Naive thymus-derived CD4-positive, alpha-beta T cell (primary cell): ENCODE data around the gene DUSP10. TPM values are rescaled to one million over a fixed set of nuclear protein-coding genes. Genes with fewer than 3 reads are reported as not detected.

Experiments
- ATAC-seq: fragments of 150-1000 bp; cut with Tn5 transposase; 2 replicates; pipeline ENCODE4 v1.10.0; 2021; ENCODE audit warnings: mild to moderate bottlenecking, moderate library complexity
- CTCF ChIA-PET: fragments of 350-600 bp; sonication (Branson Sonifier 250); formaldehyde crosslinking; loops from one replicate; lab custom pipeline; 2021; ENCODE audit warnings: antibody characterized with exemption; lab: Charles Lee
- POLR2A ChIA-PET: fragments of 350-600 bp; sonication (Branson Sonifier 250); formaldehyde crosslinking; loops from one replicate; lab custom pipeline; 2021; ENCODE audit warnings: antibody characterized with exemption, inconsistent platforms; lab: Charles Lee
- DNase-seq, 9 donors: peaks; one replicate each; pipeline versions ENCODE4 v3.0.0 to v3.0.0-alpha.2; 2020 to 2022; ENCODE audit warnings: mixed read lengths in 1 of 9
- H3K27ac ChIP-seq: one replicate; pipeline ENCODE4 v1.7.0; 2013; ENCODE audit warnings: mild to moderate bottlenecking, low read depth, low read length, moderate library complexity
- H3K27me3 ChIP-seq, 2 donors: one replicate each; pipeline ENCODE4 v1.7.0; 2013; ENCODE audit warnings: low read length in 2 of 2, mild to moderate bottlenecking in 2 of 2, moderate library complexity in 2 of 2; ENCODE audit not compliant: control insufficient read depth in 2 of 2, insufficient read depth in 2 of 2
- H3K36me3 ChIP-seq, 3 experiments: 1 replicate in 2 of 3; 2 replicates in 1 of 3; pipeline ENCODE4 v1.7.0; 2013; ENCODE audit warnings: low read length in 3 of 3, mild to moderate bottlenecking in 3 of 3, moderate library complexity in 1 of 3; ENCODE audit not compliant: insufficient read depth in 3 of 3, control insufficient read depth in 2 of 3
- H3K4me1 ChIP-seq, 2 donors: one replicate each; pipeline ENCODE4 v1.7.0; 2013; ENCODE audit warnings: low read length in 2 of 2, mild to moderate bottlenecking in 2 of 2, moderate library complexity in 1 of 2; ENCODE audit not compliant: control insufficient read depth in 2 of 2, insufficient read depth in 2 of 2
- H3K4me3 ChIP-seq: 2 replicates; pipeline ENCODE4 v1.7.0; 2013; ENCODE audit warnings: mild to moderate bottlenecking, low read length
- H3K9me3 ChIP-seq, 3 experiments: 1 replicate in 2 of 3; 2 replicates in 1 of 3; pipeline ENCODE4 v1.7.0; 2013; ENCODE audit warnings: low read length in 3 of 3; ENCODE audit not compliant: control insufficient read depth in 2 of 3
- H3K27ac Mint-ChIP-seq, 9 donors: one replicate each; pipeline ENCODE4 v1.8.0; 2020 to 2022; ENCODE audit warnings: mixed read lengths in 9 of 9, mild to moderate bottlenecking in 8 of 9, moderate library complexity in 5 of 9, inconsistent platforms in 2 of 9
- H3K27me3 Mint-ChIP-seq, 5 donors: one replicate each; pipeline ENCODE4 v1.8.0; 2021 to 2022; ENCODE audit warnings: mixed read lengths in 5 of 5, mild to moderate bottlenecking in 1 of 5
- H3K36me3 Mint-ChIP-seq, 5 donors: one replicate each; pipeline ENCODE4 v1.8.0; 2020 to 2022; ENCODE audit warnings: mixed read lengths in 5 of 5, mild to moderate bottlenecking in 3 of 5, inconsistent platforms in 1 of 5
- H3K4me1 Mint-ChIP-seq, 7 donors: one replicate each; pipeline ENCODE4 v1.8.0; 2020 to 2022; ENCODE audit warnings: mixed read lengths in 7 of 7, mild to moderate bottlenecking in 3 of 7, inconsistent platforms in 1 of 7
- H3K4me3 Mint-ChIP-seq, 10 donors: one replicate each; pipeline ENCODE4 v1.8.0; 2020 to 2022; ENCODE audit warnings: mild to moderate bottlenecking in 10 of 10, mixed read lengths in 10 of 10, moderate library complexity in 6 of 10, inconsistent platforms in 2 of 10
- H3K9me3 Mint-ChIP-seq, 11 donors: one replicate each; pipeline ENCODE4 v1.8.0; 2020 to 2022; ENCODE audit warnings: mixed read lengths in 11 of 11, mild to moderate bottlenecking in 4 of 11, inconsistent platforms in 1 of 11, moderate library complexity in 1 of 11
- intact Hi-C, 2 donors: fragments of 100-400 bp; cut with micrococcal nuclease; formaldehyde crosslinking; loops; one replicate each; pipeline ENCODE4 v1.15.1; 2023
- polyA plus RNA-seq, 2 donors: library from polyadenylated mRNA; unstranded; fragments of 300-500 nt; fragmentation: Illumina TruSeq; gene quantifications; one replicate each; pipeline ENCODE4 v1.2.3, GENCODE V29; 2021
- total RNA-seq, 6 experiments: library from RNA in 5 of 6; stranded (reverse) in 5 of 6; gene quantifications; 1 replicate in 5 of 6; 2 replicates in 1 of 6; pipeline ENCODE4 v1.2.3 and lab custom pipeline; 2021 to 2026

The DUSP10 gene
- total and polyA plus RNA-seq, 7 experiments from 2014 or later, result 2.5 to 60.6 (median 3.7) TPM

- Mint-ChIP-seq H3K27me3 (no peaks in the 10 kb centered on the region), H3K4me1 (peaks cover 49 to 91% (median 72%) of the 10 kb centered on the region in 7 donors), H3K4me3 (peak overlapping the region in 2 of 10 donors; percentile 58 to 75), H3K27ac (peak overlapping the region; percentile 9 to 99 (median 83)), H3K36me3 (peaks cover 0 to 33% (median 0%) of the 10 kb centered on the region in 5 donors), H3K9me3 (no peaks in the 10 kb centered on the region)
- POLR2A ChIA-PET, result interaction anchor here (1.4 to 9.0 kb wide), 2 partner anchors 9 to 30 kb away, joined by 5 to 82 read pairs; partner anchors contain the start of gene DUSP10
- no peaks in the 10 kb centered on the region for H3K9me3 ChIP-seq
- DNase-seq (no peak), ATAC-seq (no peak)
- intact Hi-C loops, result loop anchor here (1.0 to 10.0 kb wide), 8 partner anchors 23 to 1001 kb away; partner anchors contain the start of genes AIDA (in 1 of the 2) and BROX (in 1 of the 2)
- no peak overlapping the region for H3K27ac ChIP-seq
- H3K36me3 ChIP-seq, result no peaks in the 10 kb centered on the region
- H3K4me1 ChIP-seq, result peaks cover 24 to 62% of the 10 kb centered on the region in 2 donors
- CTCF ChIA-PET, result interaction anchor here (1.3 kb wide), 1 partner anchor 70 kb away, joined by 3 read pairs; no protein-coding TSS in a partner anchor
- no peak overlapping the region for H3K4me3 ChIP-seq
- H3K27me3 ChIP-seq, result no peaks in the 10 kb centered on the region
These were observed 30.2 kb downstream of the DUSP10 start for GRCh38 chr1:221711656-221712055.

- H3K27me3 ChIP-seq, result no peaks in the 10 kb centered on the region
- peaks cover 0 to under 1% (median 0%) of the 10 kb centered on the region in 3 experiments for H3K36me3 ChIP-seq
- ATAC-seq, result no peak
- ChIA-PET CTCF (no interaction called here), POLR2A (interaction anchor here (1.2 to 9.0 kb wide), 2 partner anchors 20 to 31 kb away, joined by 3 to 82 read pairs; partner anchors contain the start of gene DUSP10)
- Mint-ChIP-seq H3K36me3 (peaks cover 0 to 36% (median under 1%) of the 10 kb centered on the region in 5 donors), H3K9me3 (no peaks in the 10 kb centered on the region), H3K27me3 (no peaks in the 10 kb centered on the region), H3K27ac (peak overlapping the region in 6 of 9 donors; percentile 28 to 99 (median 72)), H3K4me3 (peak overlapping the region in 1 of 10 donors; percentile 58), H3K4me1 (peaks cover 43 to 87% (median 72%) of the 10 kb centered on the region in 7 donors)
- intact Hi-C loops, result loop anchor here (5.0 to 10.0 kb wide), 3 partner anchors 274 to 934 kb away; no protein-coding TSS in a partner anchor
- H3K9me3 ChIP-seq, result no peaks in the 10 kb centered on the region
- no peak overlapping the region for H3K4me3 ChIP-seq
- no peak overlapping the region for H3K27ac ChIP-seq
- peaks cover 24 to 63% of the 10 kb centered on the region in 2 donors for H3K4me1 ChIP-seq
- DNase-seq, result no peak
These were observed 30.8 kb downstream of the DUSP10 start for GRCh38 chr1:221711063-221711577.

GRCh38 chr1:221709854-221710253 lies 32.0 kb downstream of the DUSP10 start:
- Histone ChIP-seq H3K4me3 (no peak overlapping the region), H3K9me3 (no peaks in the 10 kb centered on the region), H3K27ac (no peak overlapping the region), H3K27me3 (no peaks in the 10 kb centered on the region), H3K36me3 (peaks cover 0 to 10% (median 5%) of the 10 kb centered on the region in 3 experiments), H3K4me1 (peaks cover 24 to 61% of the 10 kb centered on the region in 2 donors)
- DNase-seq (no peak), ATAC-seq (no peak)
- H3K4me3 Mint-ChIP-seq, result no peak overlapping the region
- H3K27ac Mint-ChIP-seq, result peak overlapping the region in 5 of 9 donors; percentile 5 to 75 (median 53)
- peaks cover 0 to 37% (median 10%) of the 10 kb centered on the region in 5 donors for H3K36me3 Mint-ChIP-seq
- no peaks in the 10 kb centered on the region for H3K27me3 Mint-ChIP-seq
- no peaks in the 10 kb centered on the region for H3K9me3 Mint-ChIP-seq
- intact Hi-C loops, result loop anchor here (5.0 to 10.0 kb wide), 3 partner anchors 273 to 935 kb away; no protein-coding TSS in a partner anchor
- ChIA-PET CTCF (no interaction called here), POLR2A (interaction anchor here (0.6 to 9.0 kb wide), 3 partner anchors 19 to 637 kb away, joined by 3 to 82 read pairs (median 4); partner anchors contain the start of gene DUSP10)
- peaks cover 38 to 81% (median 66%) of the 10 kb centered on the region in 7 donors for H3K4me1 Mint-ChIP-seq

GRCh38 chr1:221708987-221709386 lies 32.9 kb downstream of the DUSP10 start:
- peaks cover 0 to 34% (median 18%) of the 10 kb centered on the region in 5 donors for H3K36me3 Mint-ChIP-seq
- H3K27ac Mint-ChIP-seq, result peak overlapping the region; percentile 14 to 81 (median 68)
- CTCF ChIA-PET, result interaction anchor here (0.6 to 0.9 kb wide), 2 partner anchors 19 to 164 kb away, joined by 3 read pairs; no protein-coding TSS in a partner anchor
- no peak overlapping the region for H3K4me3 ChIP-seq
- H3K27me3 ChIP-seq, result no peaks in the 10 kb centered on the region
- peaks cover 0 to 10% (median 5%) of the 10 kb centered on the region in 3 experiments for H3K36me3 ChIP-seq
- ATAC-seq, result peak; percentile 63
- peaks cover 20 to 58% of the 10 kb centered on the region in 2 donors for H3K4me1 ChIP-seq
- no peaks in the 10 kb centered on the region for H3K9me3 Mint-ChIP-seq
- H3K4me1 Mint-ChIP-seq, result peaks cover 30 to 72% (median 57%) of the 10 kb centered on the region in 7 donors
- no peaks in the 10 kb centered on the region for H3K9me3 ChIP-seq
- no peak overlapping the region for H3K27ac ChIP-seq
- H3K27me3 Mint-ChIP-seq, result no peaks in the 10 kb centered on the region
- intact Hi-C loops, result loop anchor here in 1 of 2 donors (1.0 kb wide), 2 partner anchors 33 to 68 kb away; partner anchors contain the start of gene DUSP10
- peak in 6 of 9 donors; percentile 27 to 86 (median 53) for DNase-seq
- POLR2A ChIA-PET, result interaction anchor here (9.0 kb wide), 1 partner anchor 33 kb away, joined by 82 read pairs; the partner anchor contains the start of gene DUSP10
- peak overlapping the region in 3 of 10 donors; percentile 6 to 20 (median 15) for H3K4me3 Mint-ChIP-seq

GRCh38 chr1:221708076-221708571 lies 33.8 kb downstream of the DUSP10 start:
- intact Hi-C loops, result loop anchor here in 1 of 2 donors (1.0 kb wide), 2 partner anchors 34 to 69 kb away; partner anchors contain the start of gene DUSP10
- H3K9me3 Mint-ChIP-seq, result no peaks in the 10 kb centered on the region
- peak in 2 of 9 donors; percentile 42 to 65 for DNase-seq
- peak overlapping the region in 6 of 9 donors; percentile 28 to 81 (median 72) for H3K27ac Mint-ChIP-seq
- H3K27me3 ChIP-seq, result no peaks in the 10 kb centered on the region
- no peaks in the 10 kb centered on the region for H3K9me3 ChIP-seq
- POLR2A ChIA-PET, result interaction anchor here (0.5 to 9.0 kb wide), 4 partner anchors 15 to 894 kb away, joined by 3 to 82 read pairs (median 4); partner anchors contain the start of gene DUSP10
- H3K36me3 Mint-ChIP-seq, result peaks cover 0 to 40% (median 18%) of the 10 kb centered on the region in 5 donors
- H3K4me1 ChIP-seq, result peaks cover 15 to 50% of the 10 kb centered on the region in 2 donors
- peaks cover 0 to 10% (median 5%) of the 10 kb centered on the region in 3 experiments for H3K36me3 ChIP-seq
- no peak overlapping the region for H3K4me3 ChIP-seq
- CTCF ChIA-PET, result interaction anchor here (0.5 to 1.2 kb wide), 5 partner anchors 18 to 1809 kb away, joined by 3 to 4 read pairs (median 3); no protein-coding TSS in a partner anchor
- no peaks in the 10 kb centered on the region for H3K27me3 Mint-ChIP-seq
- ATAC-seq, result peak; percentile 62
- no peak overlapping the region for H3K27ac ChIP-seq
- peaks cover 27 to 67% (median 48%) of the 10 kb centered on the region in 7 donors for H3K4me1 Mint-ChIP-seq
- peak overlapping the region in 2 of 10 donors; percentile 21 to 36 for H3K4me3 Mint-ChIP-seq
